ENCODE data around the gene ARL6IP6. TPM values are rescaled to one million over a fixed set of nuclear protein-coding genes. Genes with fewer than 3 reads are reported as not detected.
A peak's percentile ranks its signal among the peaks of the same experiment; 100 is the strongest.

Gene ARL6IP6
- total and polyA plus RNA-seq, 2 of the 13 experiments (the other 11 are each of a cell fraction or from before 2014, with no cell fraction given): 45.0 to 65.9 TPM

DNA sequence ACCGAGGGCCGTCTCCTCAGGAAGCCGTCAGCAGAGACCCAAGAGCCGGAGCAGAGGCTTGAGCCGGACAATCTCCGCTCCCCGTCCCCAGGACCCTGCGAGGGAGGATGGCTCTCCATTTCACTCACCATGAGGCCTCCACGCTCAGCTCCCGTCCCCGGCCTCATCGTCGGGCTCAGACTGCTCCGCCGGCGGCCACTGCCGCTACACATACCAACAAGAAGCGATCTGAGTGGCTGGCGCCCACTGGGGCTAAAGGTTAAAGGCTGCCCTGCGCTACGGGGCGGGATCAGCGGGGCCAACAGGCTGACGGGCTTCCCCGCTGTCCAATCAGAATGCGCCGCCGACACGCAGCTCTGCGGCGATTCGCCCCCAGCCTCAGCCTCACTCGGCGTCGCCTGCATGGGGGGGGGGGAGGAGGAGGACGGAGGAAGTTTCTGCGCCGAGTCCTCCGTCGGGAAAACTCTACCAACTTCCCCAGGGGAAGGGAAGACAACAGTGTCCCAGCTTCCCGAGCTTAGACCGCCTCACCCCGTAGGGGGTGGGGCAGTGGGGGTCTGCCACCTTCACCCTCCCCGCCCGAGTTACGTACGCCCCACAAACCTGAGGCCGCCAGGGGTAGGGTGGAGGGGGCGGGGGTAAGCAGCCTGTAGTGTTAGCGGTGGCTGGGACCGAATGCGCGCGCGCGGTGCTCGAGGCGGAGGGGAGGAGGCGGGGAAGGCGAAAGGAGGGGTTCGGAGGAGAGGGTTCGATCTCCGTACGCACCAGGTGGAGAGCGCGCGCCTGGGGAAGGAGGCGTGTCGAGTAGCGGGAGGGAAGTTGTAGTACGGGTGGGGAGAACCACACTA lies 968 bp upstream of the ARL6IP6 start, which contains the start of gene PRPF40A (continued):
- peak; percentile 91 for TF ChIP-seq GABPB1 (CRISPR knock-in tag; IDR thresholded peaks at IDR 0.05)
- TF ChIP-seq, protein P1, sequence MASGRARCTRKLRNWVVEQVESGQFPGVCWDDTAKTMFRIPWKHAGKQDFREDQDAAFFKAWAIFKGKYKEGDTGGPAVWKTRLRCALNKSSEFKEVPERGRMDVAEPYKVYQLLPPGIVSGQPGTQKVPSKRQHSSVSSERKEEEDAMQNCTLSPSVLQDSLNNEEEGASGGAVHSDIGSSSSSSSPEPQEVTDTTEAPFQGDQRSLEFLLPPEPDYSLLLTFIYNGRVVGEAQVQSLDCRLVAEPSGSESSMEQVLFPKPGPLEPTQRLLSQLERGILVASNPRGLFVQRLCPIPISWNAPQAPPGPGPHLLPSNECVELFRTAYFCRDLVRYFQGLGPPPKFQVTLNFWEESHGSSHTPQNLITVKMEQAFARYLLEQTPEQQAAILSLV (CRISPR knock-in tag; IDR thresholded peaks at IDR 0.05; ENCODE audit: borderline replicate concordance): peak; percentile 94
- TF ChIP-seq PPARG (CRISPR knock-in tag; conservative IDR thresholded peaks at IDR 0.05): peak; percentile 91
- TF ChIP-seq POLR2AphosphoS5 (IDR thresholded peaks at IDR 0.05; ENCODE audit: low read depth, low read length): peak; percentile 88
- TF ChIP-seq RFXAP (CRISPR knock-in tag; IDR thresholded peaks at IDR 0.05; ENCODE audit: borderline replicate concordance): peak; percentile 66
- TF ChIP-seq, protein P2, sequence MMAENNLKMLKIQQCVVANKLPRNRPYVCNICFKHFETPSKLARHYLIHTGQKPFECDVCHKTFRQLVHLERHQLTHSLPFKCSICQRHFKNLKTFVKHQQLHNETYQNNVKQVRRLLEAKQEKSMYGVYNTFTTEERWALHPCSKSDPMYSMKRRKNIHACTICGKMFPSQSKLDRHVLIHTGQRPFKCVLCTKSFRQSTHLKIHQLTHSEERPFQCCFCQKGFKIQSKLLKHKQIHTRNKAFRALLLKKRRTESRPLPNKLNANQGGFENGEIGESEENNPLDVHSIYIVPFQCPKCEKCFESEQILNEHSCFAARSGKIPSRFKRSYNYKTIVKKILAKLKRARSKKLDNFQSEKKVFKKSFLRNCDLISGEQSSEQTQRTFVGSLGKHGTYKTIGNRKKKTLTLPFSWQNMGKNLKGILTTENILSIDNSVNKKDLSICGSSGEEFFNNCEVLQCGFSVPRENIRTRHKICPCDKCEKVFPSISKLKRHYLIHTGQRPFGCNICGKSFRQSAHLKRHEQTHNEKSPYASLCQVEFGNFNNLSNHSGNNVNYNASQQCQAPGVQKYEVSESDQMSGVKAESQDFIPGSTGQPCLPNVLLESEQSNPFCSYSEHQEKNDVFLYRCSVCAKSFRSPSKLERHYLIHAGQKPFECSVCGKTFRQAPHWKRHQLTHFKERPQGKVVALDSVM (CRISPR knock-in tag; IDR thresholded peaks at IDR 0.05): peak; percentile 64
- TF ChIP-seq GATAD2A (CRISPR knock-in tag; IDR thresholded peaks at IDR 0.05): peak; percentile 49; the same call in 1 of the 2 replicates
- TF ChIP-seq, protein P3, sequence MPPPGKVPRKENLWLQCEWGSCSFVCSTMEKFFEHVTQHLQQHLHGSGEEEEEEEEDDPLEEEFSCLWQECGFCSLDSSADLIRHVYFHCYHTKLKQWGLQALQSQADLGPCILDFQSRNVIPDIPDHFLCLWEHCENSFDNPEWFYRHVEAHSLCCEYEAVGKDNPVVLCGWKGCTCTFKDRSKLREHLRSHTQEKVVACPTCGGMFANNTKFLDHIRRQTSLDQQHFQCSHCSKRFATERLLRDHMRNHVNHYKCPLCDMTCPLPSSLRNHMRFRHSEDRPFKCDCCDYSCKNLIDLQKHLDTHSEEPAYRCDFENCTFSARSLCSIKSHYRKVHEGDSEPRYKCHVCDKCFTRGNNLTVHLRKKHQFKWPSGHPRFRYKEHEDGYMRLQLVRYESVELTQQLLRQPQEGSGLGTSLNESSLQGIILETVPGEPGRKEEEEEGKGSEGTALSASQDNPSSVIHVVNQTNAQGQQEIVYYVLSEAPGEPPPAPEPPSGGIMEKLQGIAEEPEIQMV (CRISPR knock-in tag; IDR thresholded peaks at IDR 0.05; ENCODE audit: low read depth): peak; percentile 65; the same call in 1 of the 2 replicates
- peak; percentile 64; the same call in 1 of the 2 replicates for TF ChIP-seq ZZZ3 (CRISPR knock-in tag; IDR thresholded peaks at IDR 0.05; ENCODE audit: borderline replicate concordance)
- TF ChIP-seq, protein P4, sequence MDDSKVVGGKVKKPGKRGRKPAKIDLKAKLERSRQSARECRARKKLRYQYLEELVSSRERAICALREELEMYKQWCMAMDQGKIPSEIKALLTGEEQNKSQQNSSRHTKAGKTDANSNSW (CRISPR knock-in tag; IDR thresholded peaks at IDR 0.05; ENCODE audit: borderline replicate concordance): peak; percentile 45; the same call in 1 of the 2 replicates
- no peak for TF ChIP-seq ZFP36L2 (CRISPR knock-in tag; IDR thresholded peaks at IDR 0.05)
- peak; percentile 12 for TF ChIP-seq ZNF605 (CRISPR knock-in tag; IDR thresholded peaks at IDR 0.05)
- no peak for TF ChIP-seq MEIS1 (CRISPR knock-in tag; IDR thresholded peaks at IDR 0.05; ENCODE audit: borderline replicate concordance)
- TF ChIP-seq ZNF891 (CRISPR knock-in tag; IDR thresholded peaks at IDR 0.05): peak; percentile 96
- peak; percentile 86 for TF ChIP-seq ZNF775 (CRISPR knock-in tag; IDR thresholded peaks at IDR 0.05; ENCODE audit: borderline replicate concordance)
- TF ChIP-seq MTF2 (CRISPR knock-in tag; IDR thresholded peaks at IDR 0.05; ENCODE audit: borderline replicate concordance): 0 out of 2 replicates have a peak, but pooled peaks have one; percentile 14
- TF ChIP-seq CAMTA2 (CRISPR knock-in tag; IDR thresholded peaks at IDR 0.05; ENCODE audit: borderline replicate concordance): 0 out of 2 replicates have a peak, but pooled peaks have one; percentile 94
- TF ChIP-seq ZNF660 (CRISPR knock-in tag; IDR thresholded peaks at IDR 0.05; ENCODE audit: borderline replicate concordance, low read depth): no peak
- no peak for TF ChIP-seq SP1 (IDR thresholded peaks at IDR 0.05)
- peak; percentile 70 for TF ChIP-seq SP1 (CRISPR knock-in tag; IDR thresholded peaks at IDR 0.05)
- TF ChIP-seq, protein P5, sequence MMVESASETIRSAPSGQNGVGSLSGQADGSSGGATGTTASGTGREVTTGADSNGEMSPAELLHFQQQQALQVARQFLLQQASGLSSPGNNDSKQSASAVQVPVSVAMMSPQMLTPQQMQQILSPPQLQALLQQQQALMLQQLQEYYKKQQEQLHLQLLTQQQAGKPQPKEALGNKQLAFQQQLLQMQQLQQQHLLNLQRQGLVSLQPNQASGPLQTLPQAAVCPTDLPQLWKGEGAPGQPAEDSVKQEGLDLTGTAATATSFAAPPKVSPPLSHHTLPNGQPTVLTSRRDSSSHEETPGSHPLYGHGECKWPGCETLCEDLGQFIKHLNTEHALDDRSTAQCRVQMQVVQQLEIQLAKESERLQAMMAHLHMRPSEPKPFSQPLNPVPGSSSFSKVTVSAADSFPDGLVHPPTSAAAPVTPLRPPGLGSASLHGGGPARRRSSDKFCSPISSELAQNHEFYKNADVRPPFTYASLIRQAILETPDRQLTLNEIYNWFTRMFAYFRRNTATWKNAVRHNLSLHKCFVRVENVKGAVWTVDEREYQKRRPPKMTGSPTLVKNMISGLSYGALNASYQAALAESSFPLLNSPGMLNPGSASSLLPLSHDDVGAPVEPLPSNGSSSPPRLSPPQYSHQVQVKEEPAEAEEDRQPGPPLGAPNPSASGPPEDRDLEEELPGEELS (CRISPR knock-in tag; IDR thresholded peaks at IDR 0.05): no peak
- peak; percentile 70 for TF ChIP-seq BORCS8-MEF2B (CRISPR knock-in tag; IDR thresholded peaks at IDR 0.05)
- TF ChIP-seq ZNF263 (CRISPR knock-in tag; IDR thresholded peaks at IDR 0.05): peak; percentile 85; the same call in 1 of the 2 replicates
